ENCODE data around the gene SMC1A. TPM values are rescaled to one million over a fixed set of nuclear protein-coding genes. Genes with fewer than 3 reads are reported as not detected.
"Not testable (repeated sequence)": the region's sequence is repeated elsewhere in the genome, so short reads cannot be mapped to it uniquely, and the experiment has no call there.

Gene SMC1A
- polyA plus RNA-seq, 4 donors = 7.0 to 45.4 (median 12.5) TPM

DNA sequence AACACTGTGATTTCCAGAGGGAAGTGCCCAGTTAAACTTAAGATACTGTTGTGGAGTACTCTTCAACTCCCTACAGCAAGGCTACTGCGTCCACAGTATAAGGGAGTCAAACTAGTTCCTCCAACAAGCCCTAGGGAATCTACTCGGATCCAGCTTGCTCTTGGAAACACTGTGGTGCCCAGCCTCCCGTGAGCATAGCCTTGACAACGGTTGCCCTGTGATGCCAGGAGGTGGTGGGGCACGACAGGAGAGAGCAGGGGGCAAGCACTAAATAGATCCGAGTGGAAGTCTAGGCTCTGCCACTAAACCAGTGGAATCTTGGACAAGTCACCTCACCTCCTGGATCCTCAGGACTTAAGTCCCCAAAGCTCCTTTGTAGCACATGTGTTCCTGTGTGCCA, 45.6 kb downstream of the SMC1A start:
- Histone ChIP-seq H3K27ac (ENCODE audit: low read depth in 1 of 3, low read length in 2 of 3) (no peak overlapping the region), H3K4me3 (ENCODE audit: low read depth in 1 of 3, low read length in 3 of 3) (no peak overlapping the region), H3K27me3 (ENCODE audit: control insufficient read depth in 3 of 3, insufficient read depth in 3 of 3, low read length in 3 of 3) (no peaks in the 10 kb centered on the region), H3K9me3 (ENCODE audit: control insufficient read depth in 2 of 2, insufficient read depth in 1 of 2, low read depth in 1 of 2, low read length in 1 of 2) (no peaks in the 10 kb centered on the region), H3K36me3 (ENCODE audit: control insufficient read depth in 3 of 3, insufficient read depth in 2 of 3, low read depth in 1 of 3, low read length in 3 of 3) (peaks cover 8 to 28% (median 17%) of the 10 kb centered on the region in 3 donors), H3K4me1 (ENCODE audit: control insufficient read depth in 3 of 3, insufficient read depth in 2 of 3, low read depth in 1 of 3, low read length in 2 of 3) (no peaks in the 10 kb centered on the region)
- FAIRE-seq (no peak), DNase-seq (no peak)
- 79 to 90% (median 88%) methylated on average over 6 of the region's 6 CpGs for WGBS, 3 donors

DNA sequence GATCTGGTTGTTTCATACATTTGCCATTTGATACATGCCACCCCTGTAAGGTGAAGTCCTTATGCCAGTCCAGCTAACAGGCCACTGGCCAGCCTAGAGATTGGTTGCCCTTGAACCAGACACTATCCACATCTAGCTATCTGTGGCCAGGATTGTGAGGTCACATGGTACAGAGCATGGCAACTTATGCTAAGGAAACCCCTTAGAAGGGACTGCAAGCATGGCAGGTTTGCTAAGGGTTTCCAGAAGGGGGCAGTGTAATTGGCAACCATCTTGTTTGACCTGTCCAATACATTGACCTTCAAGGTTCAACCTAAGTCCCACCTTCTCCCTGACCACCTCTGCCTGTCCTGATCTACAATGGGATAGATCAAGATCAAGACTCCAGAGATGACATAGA, 47.5 kb downstream of the SMC1A start:
- H3K27ac ChIP-seq (ENCODE audit: low read depth in 1 of 3, low read length in 2 of 3) = no peak overlapping the region
- H3K9me3 ChIP-seq (ENCODE audit: control insufficient read depth in 2 of 2, insufficient read depth in 1 of 2, low read depth in 1 of 2, low read length in 1 of 2) = no peaks in the 10 kb centered on the region
- H3K36me3 ChIP-seq (ENCODE audit: control insufficient read depth in 3 of 3, insufficient read depth in 2 of 3, low read depth in 1 of 3, low read length in 3 of 3) = peaks cover 0 to 10% (median 9%) of the 10 kb centered on the region in 3 donors
- H3K4me1 ChIP-seq (ENCODE audit: control insufficient read depth in 3 of 3, insufficient read depth in 2 of 3, low read depth in 1 of 3, low read length in 2 of 3) = no peaks in the 10 kb centered on the region
- H3K27me3 ChIP-seq (ENCODE audit: control insufficient read depth in 3 of 3, insufficient read depth in 3 of 3, low read length in 3 of 3) = no peaks in the 10 kb centered on the region
- no peak overlapping the region for H3K4me3 ChIP-seq (ENCODE audit: low read depth in 1 of 3, low read length in 3 of 3)
- FAIRE-seq (no peak), DNase-seq (no peak)

DNA sequence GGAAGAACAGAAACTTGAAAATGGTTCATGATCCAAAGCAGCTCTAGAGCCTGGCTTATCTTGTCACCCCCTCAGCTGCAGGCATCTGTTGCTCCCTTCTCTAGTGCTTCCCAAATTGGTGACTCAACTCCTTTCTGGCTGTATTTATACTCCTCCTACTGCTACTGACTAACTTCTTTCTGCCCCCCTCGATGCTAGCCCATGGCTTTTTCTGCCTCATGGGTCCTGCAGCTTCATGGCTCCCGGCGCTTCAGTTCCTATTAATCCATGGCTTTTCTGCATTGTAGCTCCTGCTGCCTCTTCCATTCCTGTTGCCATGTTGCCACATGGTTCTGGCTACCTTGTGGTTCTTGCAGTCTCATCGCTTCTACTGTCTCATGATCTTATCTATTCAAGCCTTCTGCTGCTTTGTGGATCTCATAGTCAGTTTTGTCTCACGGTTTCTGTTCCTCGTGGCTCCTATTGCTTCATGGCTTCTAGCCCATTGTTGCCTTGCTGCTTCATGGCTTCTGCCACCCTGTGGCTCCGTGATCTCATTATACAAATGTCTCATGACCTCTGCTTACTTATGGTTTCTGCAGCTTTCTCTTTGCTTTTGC, 48.1 kb downstream of the SMC1A start:
- H3K27me3 ChIP-seq (ENCODE audit: control insufficient read depth in 3 of 3, insufficient read depth in 3 of 3, low read length in 3 of 3) = no peaks in the 10 kb centered on the region
- no peak overlapping the region for H3K27ac ChIP-seq (ENCODE audit: low read depth in 1 of 3, low read length in 2 of 3)
- DNase-seq (no peak), FAIRE-seq (no peak)
- H3K4me1 ChIP-seq (ENCODE audit: control insufficient read depth in 3 of 3, insufficient read depth in 2 of 3, low read depth in 1 of 3, low read length in 2 of 3) = no peaks in the 10 kb centered on the region
- WGBS, 3 donors = 86 to 95% (median 86%) methylated on average over 7 of the region's 7 CpGs
- peaks cover 0 to 6% (median 3%) of the 10 kb centered on the region in 3 donors for H3K36me3 ChIP-seq (ENCODE audit: control insufficient read depth in 3 of 3, insufficient read depth in 2 of 3, low read depth in 1 of 3, low read length in 3 of 3)
- H3K4me3 ChIP-seq (ENCODE audit: low read depth in 1 of 3, low read length in 3 of 3) = no peak overlapping the region
- H3K9me3 ChIP-seq (ENCODE audit: control insufficient read depth in 2 of 2, insufficient read depth in 1 of 2, low read depth in 1 of 2, low read length in 1 of 2) = no peaks in the 10 kb centered on the region

DNA sequence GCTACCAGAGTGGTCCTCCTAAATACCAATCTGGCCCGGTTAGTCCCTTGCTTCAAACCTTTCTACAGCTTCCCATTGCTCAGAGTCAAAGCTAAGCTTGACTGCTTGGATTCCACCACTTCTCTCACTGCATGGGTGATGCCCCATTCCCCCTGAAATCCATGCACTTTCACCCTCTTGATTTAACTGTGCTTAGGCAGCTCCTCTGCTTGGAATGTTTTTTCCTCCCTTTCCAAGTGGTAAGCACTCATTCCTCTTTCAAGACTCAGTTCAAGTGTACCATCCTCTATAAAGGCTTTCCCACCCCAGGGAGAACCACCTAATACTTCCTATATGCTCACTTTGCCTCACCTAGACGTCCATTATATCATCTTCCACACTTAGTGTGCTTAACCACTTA, 49.1 kb downstream of the SMC1A start:
- 62 to 73% (median 73%) methylated on average over 2 of the region's 2 CpGs for WGBS, 3 donors
- DNase-seq (no peak), FAIRE-seq (no peak)
- H3K4me3 ChIP-seq (ENCODE audit: low read depth in 1 of 3, low read length in 3 of 3) = no peak overlapping the region
- H3K4me1 ChIP-seq (ENCODE audit: control insufficient read depth in 3 of 3, insufficient read depth in 2 of 3, low read depth in 1 of 3, low read length in 2 of 3) = no peaks in the 10 kb centered on the region
- no peaks in the 10 kb centered on the region for H3K27me3 ChIP-seq (ENCODE audit: control insufficient read depth in 3 of 3, insufficient read depth in 3 of 3, low read length in 3 of 3)
- H3K36me3 ChIP-seq (ENCODE audit: control insufficient read depth in 3 of 3, insufficient read depth in 2 of 3, low read depth in 1 of 3, low read length in 3 of 3) = no peaks in the 10 kb centered on the region
- no peak overlapping the region for H3K27ac ChIP-seq (ENCODE audit: low read depth in 1 of 3, low read length in 2 of 3)
- H3K9me3 ChIP-seq (ENCODE audit: control insufficient read depth in 2 of 2, insufficient read depth in 1 of 2, low read depth in 1 of 2, low read length in 1 of 2) = no peaks in the 10 kb centered on the region

DNA sequence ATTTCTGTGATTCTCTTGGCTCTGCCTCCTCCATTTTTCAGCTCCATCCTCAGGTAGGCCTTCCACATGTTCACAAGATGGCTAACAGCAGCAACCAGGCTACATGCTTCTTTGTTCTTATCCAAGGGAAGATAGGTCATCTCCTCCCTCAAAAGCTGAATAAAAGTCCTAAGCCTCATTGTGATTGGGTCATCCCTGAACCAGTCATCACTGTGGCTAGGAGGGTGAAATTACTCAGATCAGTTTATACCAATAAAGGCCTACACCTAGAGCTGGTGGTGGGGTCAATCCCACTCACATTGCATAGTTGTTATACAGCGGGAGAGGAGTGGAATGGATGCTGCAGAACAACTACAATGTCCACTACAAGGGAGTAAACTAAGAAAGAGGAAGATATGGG, 56.0 kb downstream of the SMC1A start:
- H3K9me3 ChIP-seq (ENCODE audit: control insufficient read depth in 2 of 2, insufficient read depth in 1 of 2, low read depth in 1 of 2, low read length in 1 of 2); H3K4me3 ChIP-seq (ENCODE audit: low read depth in 1 of 3, low read length in 3 of 3); H3K27ac ChIP-seq (ENCODE audit: low read depth in 1 of 3, low read length in 2 of 3); H3K27me3 ChIP-seq (ENCODE audit: control insufficient read depth in 3 of 3, insufficient read depth in 3 of 3, low read length in 3 of 3); DNase-seq; H3K4me1 ChIP-seq (ENCODE audit: control insufficient read depth in 3 of 3, insufficient read depth in 2 of 3, low read depth in 1 of 3, low read length in 2 of 3); FAIRE-seq; H3K36me3 ChIP-seq (ENCODE audit: control insufficient read depth in 3 of 3, insufficient read depth in 2 of 3, low read depth in 1 of 3, low read length in 3 of 3): not testable (repeated sequence)
- WGBS, 3 donors = 89 to 91% (median 90%) methylated on average over 1 of the region's 1 CpG

- Histone ChIP-seq H3K36me3 (ENCODE audit: control insufficient read depth in 3 of 3, insufficient read depth in 2 of 3, low read depth in 1 of 3, low read length in 3 of 3) (no peaks in the 10 kb centered on the region), H3K4me1 (ENCODE audit: control insufficient read depth in 3 of 3, insufficient read depth in 2 of 3, low read depth in 1 of 3, low read length in 2 of 3) (no peaks in the 10 kb centered on the region), H3K27ac (ENCODE audit: low read depth in 1 of 3, low read length in 2 of 3) (no peak overlapping the region), H3K9me3 (ENCODE audit: control insufficient read depth in 2 of 2, insufficient read depth in 1 of 2, low read depth in 1 of 2, low read length in 1 of 2) (no peaks in the 10 kb centered on the region), H3K4me3 (ENCODE audit: low read depth in 1 of 3, low read length in 3 of 3) (no peak overlapping the region), H3K27me3 (ENCODE audit: control insufficient read depth in 3 of 3, insufficient read depth in 3 of 3, low read length in 3 of 3) (no peaks in the 10 kb centered on the region)
- no peak for FAIRE-seq
- DNase-seq = peak; percentile 2 to 20
- whole genome bisulfite sequencing, 3 donors = 42 to 58% (median 48%) methylated on average over 2 of the region's 2 CpGs
Observed at GRCh38 chrX:53362449-53362848, 60.0 kb downstream of the SMC1A start.

DNA sequence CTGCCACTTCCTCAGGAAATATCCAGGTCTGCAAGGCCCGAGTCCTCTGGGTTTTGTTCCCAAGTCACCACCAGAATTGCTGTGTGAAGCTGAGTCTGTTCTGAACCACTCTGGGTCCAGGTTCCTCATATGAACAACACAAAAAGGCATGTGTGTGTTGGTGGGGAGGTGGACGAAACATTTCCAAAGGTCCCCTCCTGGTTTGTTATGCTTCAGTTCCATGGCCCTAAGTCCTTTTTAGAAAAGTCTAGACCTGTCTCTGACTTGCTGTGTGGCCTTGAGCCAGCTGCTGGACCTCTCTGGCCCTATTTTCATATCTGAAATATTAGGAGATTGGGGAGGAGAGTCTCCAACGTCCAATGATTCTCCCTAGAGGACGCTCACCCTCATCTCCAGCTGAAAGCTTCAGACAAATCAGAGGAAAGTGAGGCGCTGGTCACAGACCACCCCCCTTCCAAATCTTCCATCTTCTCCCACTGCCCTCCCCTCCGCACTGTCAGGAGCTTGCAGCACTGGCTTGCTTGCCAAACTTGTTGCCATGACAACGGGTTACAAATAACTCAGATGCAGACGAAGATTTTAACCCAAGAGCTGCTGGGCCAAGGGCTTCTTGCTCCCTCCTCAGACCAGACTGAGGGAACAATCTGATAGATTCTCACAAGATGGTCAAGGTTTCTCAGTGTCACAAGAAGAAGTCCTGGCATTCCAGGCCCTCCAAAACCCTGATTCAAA, 64.5 kb downstream of the SMC1A start:
- FAIRE-seq (no peak), DNase-seq (no peak)
- Histone ChIP-seq H3K36me3 (ENCODE audit: control insufficient read depth in 3 of 3, insufficient read depth in 2 of 3, low read depth in 1 of 3, low read length in 3 of 3) (no peaks in the 10 kb centered on the region), H3K9me3 (ENCODE audit: control insufficient read depth in 2 of 2, insufficient read depth in 1 of 2, low read depth in 1 of 2, low read length in 1 of 2) (no peaks in the 10 kb centered on the region), H3K4me1 (ENCODE audit: control insufficient read depth in 3 of 3, insufficient read depth in 2 of 3, low read depth in 1 of 3, low read length in 2 of 3) (no peaks in the 10 kb centered on the region), H3K4me3 (ENCODE audit: low read depth in 1 of 3, low read length in 3 of 3) (no peak overlapping the region), H3K27ac (ENCODE audit: low read depth in 1 of 3, low read length in 2 of 3) (no peak overlapping the region), H3K27me3 (ENCODE audit: control insufficient read depth in 3 of 3, insufficient read depth in 3 of 3, low read length in 3 of 3) (no peaks in the 10 kb centered on the region)
- 38 to 41% (median 40%) methylated on average over 7 to 8 of the region's 8 CpGs for WGBS, 3 donors

DNA sequence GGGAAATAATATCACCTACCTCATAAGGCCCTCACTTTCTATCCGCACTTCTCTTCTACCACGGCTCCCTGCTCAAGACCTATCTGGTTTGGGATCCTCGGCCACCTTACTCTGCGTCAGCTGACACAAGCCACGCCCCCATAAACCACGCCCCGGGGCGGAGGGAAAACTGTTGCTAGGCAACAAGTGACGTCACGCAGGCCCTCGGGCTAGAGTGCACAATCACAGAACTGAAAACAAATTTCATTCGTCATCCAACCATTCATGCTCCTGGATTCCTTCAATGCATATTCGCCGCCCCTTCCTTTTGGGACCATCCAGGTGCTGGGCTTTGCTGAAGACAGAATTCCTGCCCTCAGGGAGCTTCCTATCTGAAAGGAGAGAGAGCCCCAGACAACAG, 66.3 kb downstream of the SMC1A start:
- no peaks in the 10 kb centered on the region for H3K9me3 ChIP-seq (ENCODE audit: control insufficient read depth in 2 of 2, insufficient read depth in 1 of 2, low read depth in 1 of 2, low read length in 1 of 2)
- no peak overlapping the region for H3K27ac ChIP-seq (ENCODE audit: low read depth in 1 of 3, low read length in 2 of 3)
- FAIRE-seq (no peak), DNase-seq (no peak)
- no peaks in the 10 kb centered on the region for H3K4me1 ChIP-seq (ENCODE audit: control insufficient read depth in 3 of 3, insufficient read depth in 2 of 3, low read depth in 1 of 3, low read length in 2 of 3)
- no peak overlapping the region for H3K4me3 ChIP-seq (ENCODE audit: low read depth in 1 of 3, low read length in 3 of 3)
- 52 to 65% (median 59%) methylated on average over 12 to 14 of the region's 14 CpGs for WGBS, 3 donors
- H3K36me3 ChIP-seq (ENCODE audit: control insufficient read depth in 3 of 3, insufficient read depth in 2 of 3, low read depth in 1 of 3, low read length in 3 of 3) = no peaks in the 10 kb centered on the region
- H3K27me3 ChIP-seq (ENCODE audit: control insufficient read depth in 3 of 3, insufficient read depth in 3 of 3, low read length in 3 of 3) = no peaks in the 10 kb centered on the region

- Histone ChIP-seq H3K4me1 (ENCODE audit: control insufficient read depth in 3 of 3, insufficient read depth in 2 of 3, low read depth in 1 of 3, low read length in 2 of 3) (no peaks in the 10 kb centered on the region), H3K27me3 (ENCODE audit: control insufficient read depth in 3 of 3, insufficient read depth in 3 of 3, low read length in 3 of 3) (no peaks in the 10 kb centered on the region), H3K4me3 (ENCODE audit: low read depth in 1 of 3, low read length in 3 of 3) (no peak overlapping the region), H3K27ac (ENCODE audit: low read depth in 1 of 3, low read length in 2 of 3) (no peak overlapping the region), H3K36me3 (ENCODE audit: control insufficient read depth in 3 of 3, insufficient read depth in 2 of 3, low read depth in 1 of 3, low read length in 3 of 3) (no peaks in the 10 kb centered on the region), H3K9me3 (ENCODE audit: control insufficient read depth in 2 of 2, insufficient read depth in 1 of 2, low read depth in 1 of 2, low read length in 1 of 2) (no peaks in the 10 kb centered on the region)
- WGBS, 3 donors = 60 to 84% (median 70%) methylated on average over 2 of the region's 2 CpGs
- FAIRE-seq = no peak
- DNase-seq = no peak
Observed at GRCh38 chrX:53354669-53355068, 67.8 kb downstream of the SMC1A start.

All from small intestine (tissue), 7 donors.